Measurements from ENCODE around the gene GIMAP6.
"Not testable (repeated sequence)": the region's sequence is repeated elsewhere in the genome, so short reads cannot be mapped to it uniquely, and the experiment has no call there.

Gene GIMAP6

DNA sequence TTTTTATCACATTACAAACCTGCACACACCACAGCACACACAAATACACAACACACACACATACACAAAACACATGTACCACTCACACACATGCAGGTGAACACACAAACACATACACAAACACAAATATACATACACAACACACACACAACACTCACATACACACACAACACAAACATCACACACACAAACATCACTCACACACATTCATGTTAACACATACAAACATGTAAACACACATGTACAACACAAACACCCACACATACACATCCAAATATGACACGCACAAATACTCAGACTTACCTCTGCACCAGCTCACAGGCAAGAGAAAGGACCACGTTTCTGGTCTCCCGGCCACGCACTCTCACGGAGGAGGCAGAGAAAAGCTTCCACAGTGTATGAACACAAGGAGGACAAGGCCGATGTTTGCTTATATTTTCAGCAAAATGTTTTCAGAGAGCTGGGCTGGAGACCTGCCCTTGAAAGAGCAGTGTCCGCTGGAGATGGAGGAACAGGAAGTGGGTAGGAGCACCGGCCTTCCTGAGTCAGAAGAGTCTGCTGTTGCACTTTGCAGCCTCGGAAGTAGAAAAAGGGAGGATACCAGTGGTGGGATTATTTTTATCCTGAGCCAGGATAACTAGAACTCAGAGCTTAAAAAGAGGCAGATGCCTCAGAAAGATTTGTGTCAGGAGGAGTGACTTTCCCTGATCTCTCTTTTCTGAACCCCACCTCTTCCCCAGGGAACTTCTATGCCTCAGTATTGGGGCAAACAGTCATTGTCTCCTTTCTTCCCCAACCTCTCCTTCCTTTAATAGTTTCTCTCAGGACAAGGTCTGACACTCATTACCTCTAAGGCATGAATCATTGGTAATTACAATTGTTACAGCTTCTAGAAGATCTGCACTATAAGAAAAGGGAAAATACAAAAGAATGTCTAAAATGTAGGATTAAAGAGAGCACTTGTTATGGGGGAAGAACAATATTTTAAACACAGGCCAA lies at the start of gene GIMAP6:
Gene GIMAP6, minus strand, starts transcription at position 520 of the 999 bp plus-strand sequence. CDS start 2,243 bp downstream, outside the sequence.
- DNase-seq (ENCODE audit: low read depth in 3 of 3) = peak in 2 of 3 experiments; percentile 16 to 31

DNA sequence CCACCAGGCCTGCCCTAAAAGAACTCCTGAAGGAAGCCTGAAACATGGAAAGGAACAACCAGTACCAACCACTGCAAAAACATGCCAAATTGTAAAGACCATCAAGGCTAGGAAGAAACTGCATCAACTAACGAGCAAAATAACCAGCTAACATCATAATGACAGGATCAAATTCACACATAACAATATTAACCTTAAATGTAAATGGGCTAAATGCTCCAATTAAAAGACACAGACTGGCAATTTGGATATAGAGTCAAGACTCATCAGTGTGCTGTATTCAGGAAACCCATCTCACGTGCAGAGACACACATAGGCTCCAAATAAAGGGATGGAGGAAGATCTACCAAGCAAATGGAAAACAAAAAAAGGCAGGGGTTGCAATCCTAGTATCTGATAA lies 48.2 kb upstream of the GIMAP6 start:
- not testable (repeated sequence) for DNase-seq (ENCODE audit: low read depth in 3 of 3)

DNA sequence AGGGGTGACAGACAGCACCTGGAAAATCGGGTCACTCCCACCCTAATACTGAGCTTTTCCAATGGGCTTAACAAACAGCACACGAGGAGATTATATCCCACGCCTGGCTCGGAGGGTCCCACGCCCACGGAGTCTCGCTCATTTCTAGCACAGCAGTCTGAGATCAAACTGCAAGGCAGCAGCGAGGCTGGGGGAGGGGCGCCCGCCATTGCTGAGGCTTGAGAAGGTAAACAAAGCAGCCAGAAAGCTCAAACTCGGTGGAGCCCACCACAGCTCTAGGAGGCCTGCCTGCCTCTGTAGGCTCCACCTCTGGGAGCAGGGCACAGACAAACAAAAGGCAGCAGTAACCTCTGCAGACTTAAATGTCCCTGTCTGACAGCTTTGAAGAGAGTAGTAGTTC lies 46.4 kb upstream of the GIMAP6 start:
- peak in 1 of 3 experiments; percentile 50 for DNase-seq (ENCODE audit: low read depth in 3 of 3)

DNA sequence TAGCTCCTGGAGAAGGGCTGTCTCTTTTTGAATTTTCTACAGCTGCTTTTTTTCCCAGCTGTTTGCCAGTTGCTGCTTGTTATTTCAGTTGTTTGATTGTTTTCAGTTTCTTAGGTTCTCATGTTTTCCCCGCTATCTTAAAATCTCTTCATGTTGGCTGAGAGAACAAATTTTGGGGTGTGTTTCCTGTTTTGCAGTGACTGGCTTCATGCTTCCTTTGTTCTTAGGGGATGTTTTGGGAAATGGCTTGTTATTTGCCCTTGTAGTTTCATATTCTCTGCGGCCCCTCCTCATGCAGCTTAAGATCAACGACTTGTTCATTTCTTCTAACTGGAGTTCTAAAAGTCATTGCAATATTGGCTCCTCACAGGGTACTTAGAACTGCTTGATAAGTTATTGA lies 44.7 kb upstream of the GIMAP6 start:
- not testable (repeated sequence) for DNase-seq (ENCODE audit: low read depth in 3 of 3)

DNA sequence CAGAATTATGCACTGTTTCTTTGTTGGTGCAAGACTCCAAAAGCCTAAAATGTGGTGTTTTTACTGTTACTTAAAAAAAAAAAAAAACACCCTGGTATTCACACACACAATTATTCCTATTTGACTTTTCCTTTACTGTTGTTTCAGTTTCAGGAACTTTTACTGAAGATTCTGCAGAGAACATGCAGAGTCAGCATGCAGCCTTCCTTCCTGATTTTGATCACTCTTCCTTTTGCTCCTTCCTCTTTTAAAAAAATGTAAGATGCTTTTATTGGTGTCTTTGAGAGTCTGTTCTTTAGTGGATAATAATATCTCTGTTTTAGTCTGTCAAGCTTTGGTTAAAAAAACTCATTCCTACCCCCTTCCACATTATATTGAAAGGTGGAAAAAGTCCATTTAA lies 44.1 kb upstream of the GIMAP6 start:
- not testable (repeated sequence) for DNase-seq (ENCODE audit: low read depth in 3 of 3)

DNA sequence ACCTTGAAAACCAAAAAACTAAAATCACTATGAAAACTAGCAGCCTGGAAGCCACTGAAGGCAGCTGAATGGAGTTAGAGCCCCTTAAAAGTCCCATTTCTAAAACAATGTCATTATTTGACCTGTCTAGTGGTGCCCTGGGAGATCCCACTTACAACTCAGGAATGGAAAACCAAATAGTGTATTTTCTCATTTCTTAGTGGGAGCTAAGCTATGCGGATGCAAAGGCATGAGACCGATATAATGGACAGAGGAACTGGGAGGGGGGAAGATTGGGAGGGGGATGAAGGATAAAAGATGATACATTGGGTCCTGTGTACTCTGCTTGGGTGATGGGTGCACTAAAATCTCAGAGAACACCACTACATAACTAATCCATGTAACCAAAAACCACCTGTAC lies 43.5 kb upstream of the GIMAP6 start:
- DNase-seq (ENCODE audit: low read depth in 3 of 3) = no peak

DNA sequence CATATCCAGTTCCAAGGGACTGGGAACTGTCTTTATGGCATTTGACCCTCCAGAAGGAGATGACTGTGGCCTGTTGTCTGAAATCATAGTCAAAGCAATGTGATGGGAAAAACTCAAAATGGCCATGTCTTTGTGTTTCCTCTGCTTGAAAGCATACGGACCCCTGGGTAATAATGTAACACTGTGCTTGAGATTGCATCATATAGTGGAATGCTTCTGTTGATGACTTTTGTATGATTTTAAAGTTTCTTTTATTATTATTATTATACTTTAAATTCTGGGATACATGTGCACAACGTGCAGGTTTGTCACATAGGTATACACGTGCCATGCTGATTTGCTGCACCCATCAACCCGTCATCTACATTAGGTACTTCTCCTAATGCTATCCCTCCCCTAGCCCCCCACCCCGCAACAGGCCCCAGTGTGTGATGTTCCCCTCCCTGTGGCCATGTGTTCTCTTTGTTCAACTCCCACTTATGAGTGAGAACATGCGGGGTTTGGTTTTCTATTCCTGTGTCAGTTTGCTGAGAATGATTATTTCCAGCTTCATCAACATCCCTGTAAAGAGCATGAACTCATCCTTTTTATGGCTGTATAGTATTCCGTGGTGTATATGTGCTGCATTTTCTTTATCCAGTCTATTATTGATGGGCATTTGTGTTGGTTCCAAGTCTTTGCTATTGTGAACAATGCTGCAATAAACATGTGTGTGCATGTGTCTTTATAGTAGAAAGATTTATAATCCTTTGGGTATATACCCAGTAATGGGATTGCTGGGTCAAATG lies 39.8 kb upstream of the GIMAP6 start:
- DNase-seq (ENCODE audit: low read depth in 3 of 3) = not testable (repeated sequence)

DNA sequence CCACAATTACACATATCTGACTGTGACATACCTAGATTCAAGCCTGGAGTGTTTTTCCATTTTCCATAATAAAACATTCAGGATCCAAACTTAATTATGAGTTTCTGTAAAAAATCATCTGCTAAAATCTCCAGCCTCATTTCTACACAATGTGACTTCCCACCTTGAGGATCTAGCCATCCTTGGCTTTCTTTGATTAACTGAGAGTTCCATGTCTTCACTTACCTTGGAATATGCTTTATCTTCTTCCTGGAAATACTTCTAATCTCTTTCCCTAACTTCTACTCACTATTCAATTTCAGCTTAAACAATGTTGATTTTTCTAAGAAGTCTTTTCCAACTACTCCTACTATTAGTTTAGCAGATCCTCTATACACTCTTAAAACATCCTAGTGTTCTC lies 36.8 kb upstream of the GIMAP6 start:
- no peak for DNase-seq (ENCODE audit: low read depth in 3 of 3)

DNA sequence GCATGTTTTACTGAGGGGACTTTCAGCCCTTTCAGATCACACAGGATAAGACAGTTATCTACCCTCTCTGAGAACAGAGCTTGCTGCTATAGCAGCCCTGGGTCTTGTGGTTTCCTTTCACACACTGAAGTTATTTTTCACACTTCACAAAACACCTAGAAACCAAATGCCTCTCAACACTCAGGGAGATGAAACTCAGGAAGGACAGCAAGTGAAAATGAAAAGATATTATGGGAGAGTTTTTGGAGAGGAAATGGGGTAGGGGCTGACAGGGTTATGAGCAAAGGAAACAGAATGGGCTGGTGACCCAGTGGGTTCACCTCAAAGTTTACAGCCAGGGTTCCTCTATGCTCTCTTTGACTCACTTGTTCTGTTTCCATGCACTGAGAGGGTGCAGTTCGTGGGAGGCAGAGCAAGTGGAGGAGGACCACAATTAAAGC lies 36.3 kb upstream of the GIMAP6 start:
- peak in 2 of 3 experiments; percentile 57 to 60 for DNase-seq (ENCODE audit: low read depth in 3 of 3)

DNA sequence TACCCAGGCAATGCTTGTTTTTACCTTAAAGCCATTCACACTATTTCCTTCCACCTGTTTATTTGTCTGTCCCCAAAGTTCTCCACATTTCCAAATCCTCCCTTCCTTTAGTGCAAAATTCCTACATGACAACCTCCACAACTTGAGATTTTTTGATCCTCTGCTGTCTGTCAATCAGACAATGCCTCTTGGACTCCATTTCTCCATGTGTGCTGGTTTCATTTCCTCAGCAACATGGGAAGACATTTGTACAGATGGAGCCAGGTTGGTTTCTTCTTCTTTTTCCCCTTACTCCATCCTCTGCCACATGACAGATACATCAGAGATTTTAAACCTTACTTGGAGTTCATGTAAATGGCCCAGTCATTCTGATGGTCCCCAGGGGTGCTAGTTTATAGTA lies 34.2 kb upstream of the GIMAP6 start:
- DNase-seq (ENCODE audit: low read depth in 3 of 3) = no peak

DNA sequence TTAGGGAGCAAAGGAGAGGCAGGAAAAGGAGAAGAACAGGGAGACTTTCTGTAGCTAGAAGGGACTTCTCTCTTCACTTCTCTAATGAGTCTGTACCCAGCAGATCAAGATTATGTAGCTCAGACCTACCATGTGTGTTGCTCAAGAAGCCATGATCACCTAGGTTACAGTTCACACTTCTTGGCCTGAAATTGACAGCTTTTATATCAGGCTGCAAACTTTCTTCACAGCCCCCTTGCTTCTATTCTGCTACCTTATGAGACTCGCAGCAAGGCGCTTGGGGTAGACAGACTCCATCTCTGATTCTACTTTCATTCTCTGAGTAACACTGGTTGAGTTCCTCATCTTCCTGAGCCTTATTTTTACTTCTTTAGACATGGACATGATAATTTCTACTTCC lies 33.7 kb upstream of the GIMAP6 start:
- no peak for DNase-seq (ENCODE audit: low read depth in 3 of 3)

DNA sequence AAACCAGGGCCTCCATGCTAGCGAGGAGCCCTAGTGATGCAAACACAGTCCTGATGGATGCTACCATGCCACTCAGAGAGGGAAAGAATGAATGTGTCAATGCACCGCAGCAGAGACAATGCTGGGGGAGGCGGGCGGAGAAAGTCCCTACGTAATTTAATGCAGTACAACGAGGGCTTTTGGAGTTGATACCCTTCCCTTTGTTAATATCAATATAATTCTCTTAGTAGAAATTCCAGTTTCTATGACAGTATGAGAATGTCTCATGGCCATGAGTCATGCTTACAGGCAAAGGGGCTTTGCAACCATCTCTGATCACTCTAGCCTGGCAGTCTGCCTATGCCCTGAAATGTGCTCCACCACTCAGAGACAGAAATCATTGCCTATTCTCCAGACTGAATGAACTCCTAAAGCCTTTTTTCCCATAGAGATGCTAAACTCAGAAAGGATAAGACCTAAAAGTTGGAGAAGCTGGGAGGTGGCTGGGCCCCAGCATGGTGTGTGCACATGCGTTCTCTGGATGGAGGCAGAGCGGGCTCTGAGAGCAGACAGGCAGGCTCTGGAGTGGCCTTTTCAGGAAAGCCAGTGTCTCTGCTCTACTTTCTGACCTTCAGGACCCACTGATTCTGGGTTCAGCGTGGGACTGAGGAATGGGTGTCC lies 33.0 kb upstream of the GIMAP6 start:
- peak in 2 of 3 experiments; percentile 36 to 66 for DNase-seq (ENCODE audit: low read depth in 3 of 3)

DNA sequence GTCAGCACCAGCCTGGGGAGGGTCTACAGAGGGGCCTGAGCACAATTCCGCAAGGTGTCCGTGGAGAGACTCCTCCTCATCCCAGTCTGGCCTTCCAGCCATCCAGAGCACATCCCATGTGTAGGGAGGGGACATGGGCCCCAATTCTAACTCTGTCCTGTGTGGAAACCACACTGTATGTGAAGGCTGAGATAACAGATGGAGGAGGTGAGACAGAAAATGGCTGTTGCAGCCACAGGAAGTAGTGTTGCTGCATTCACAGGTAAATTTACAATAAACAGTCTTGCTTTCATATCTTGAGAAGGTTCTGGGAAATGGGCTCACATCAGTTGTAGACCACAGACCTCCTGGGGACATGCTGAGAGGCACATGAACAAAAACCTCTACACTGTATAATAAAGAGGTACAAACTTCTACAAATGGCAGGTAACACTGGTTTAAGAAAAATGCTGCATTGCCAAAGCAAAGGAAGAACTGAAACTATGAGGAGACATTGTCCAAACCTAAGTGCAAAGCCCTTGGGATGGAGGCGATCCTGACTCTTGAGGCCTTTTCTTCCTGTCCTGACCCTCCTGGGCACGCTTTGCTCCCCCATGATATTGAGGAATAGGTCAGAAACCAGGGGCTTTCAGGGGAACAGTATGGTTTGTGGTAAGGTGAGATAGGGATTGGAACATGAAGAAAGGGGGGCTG lies 31.8 kb upstream of the GIMAP6 start:
- no peak for DNase-seq (ENCODE audit: low read depth in 3 of 3)

DNA sequence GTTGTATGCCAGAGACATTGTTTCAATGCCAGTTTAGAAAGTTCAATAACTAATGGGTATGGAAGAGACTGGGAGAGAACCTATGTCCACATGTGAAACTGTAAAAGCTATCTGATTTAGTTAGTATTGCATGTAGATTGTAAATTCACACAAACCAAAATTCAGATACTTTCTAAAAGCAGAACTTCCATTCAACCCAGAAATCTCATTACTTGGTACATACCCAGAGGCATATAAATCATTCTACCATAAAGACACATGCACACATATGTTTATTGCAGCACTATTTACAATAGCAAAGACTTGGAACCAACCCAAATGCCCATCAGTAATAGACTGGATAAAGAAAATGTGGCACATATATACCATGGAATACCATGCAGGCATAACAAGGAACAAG lies 30.6 kb upstream of the GIMAP6 start:
- not testable (repeated sequence) for DNase-seq (ENCODE audit: low read depth in 3 of 3)

DNA sequence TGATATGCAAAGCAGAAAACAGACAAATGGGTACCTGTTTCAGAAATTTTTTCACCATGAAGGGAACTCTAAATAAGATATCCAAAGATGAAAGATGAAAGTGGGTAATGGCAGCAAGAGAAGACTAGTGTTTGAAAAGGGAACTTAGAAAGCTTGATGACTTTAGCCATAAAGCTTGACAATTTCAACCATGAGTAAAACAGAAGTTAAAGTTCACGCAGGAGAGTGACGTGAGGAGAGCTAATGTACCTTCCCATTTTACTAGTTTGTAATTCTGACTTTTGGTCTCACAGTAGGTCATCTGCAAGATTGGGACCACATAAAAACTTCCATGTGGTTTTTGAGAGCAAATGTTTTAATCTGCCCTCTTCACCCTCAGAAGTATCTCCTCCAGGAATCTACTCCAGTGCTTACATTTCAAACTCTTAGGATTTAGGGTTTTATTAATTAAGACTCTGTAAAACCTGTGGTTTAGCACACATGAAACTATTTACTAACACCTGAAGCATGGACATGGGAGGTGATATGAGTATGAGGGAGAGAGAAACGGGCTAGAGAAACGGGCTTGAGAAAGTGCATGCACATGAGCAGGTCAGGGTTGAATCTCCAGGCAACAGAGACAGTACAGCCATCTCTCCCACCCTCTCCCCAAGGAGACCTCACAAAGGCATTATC lies 28.9 kb upstream of the GIMAP6 start:
- DNase-seq (ENCODE audit: low read depth in 3 of 3) = no peak

DNA sequence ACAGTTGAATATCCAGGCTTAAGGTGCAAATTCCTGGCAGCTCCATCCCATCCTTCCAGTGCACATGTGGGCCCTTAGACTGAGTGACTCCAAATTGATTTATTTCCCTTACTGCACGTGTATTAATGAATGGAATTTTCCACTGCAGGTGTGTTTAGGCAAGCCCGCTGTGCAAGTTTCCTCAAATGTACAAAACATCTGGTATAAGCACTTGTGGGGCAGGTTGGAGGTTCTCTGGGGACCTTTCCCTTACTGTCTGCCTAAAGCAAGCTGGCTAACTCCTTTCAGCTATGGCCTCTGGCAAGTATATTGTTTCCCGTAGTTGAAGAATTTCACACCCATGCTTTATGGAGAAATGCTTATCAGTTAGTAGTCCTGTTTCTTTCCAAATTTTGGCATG lies 25.3 kb upstream of the GIMAP6 start:
- DNase-seq (ENCODE audit: low read depth in 3 of 3) = no peak

DNA sequence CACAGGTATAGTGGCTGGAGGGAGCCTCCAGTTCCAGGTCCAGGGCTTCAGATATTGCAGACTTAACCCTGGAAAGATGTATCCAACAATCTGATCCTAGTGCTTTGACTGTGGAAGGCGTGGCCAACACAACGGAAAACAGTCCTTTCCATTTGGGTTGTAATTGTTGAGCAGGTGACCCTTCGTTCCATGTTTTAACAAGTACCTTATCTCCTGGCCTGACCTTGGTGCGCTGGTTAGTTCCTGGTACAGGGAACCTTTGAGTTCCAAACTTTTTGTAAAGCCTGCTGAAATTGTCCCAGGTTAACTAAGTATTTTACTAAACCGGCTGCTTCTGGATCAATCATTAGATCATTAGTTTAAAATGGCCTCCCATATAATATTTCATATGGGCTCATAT lies 23.9 kb upstream of the GIMAP6 start:
- no peak for DNase-seq (ENCODE audit: low read depth in 3 of 3)

DNA sequence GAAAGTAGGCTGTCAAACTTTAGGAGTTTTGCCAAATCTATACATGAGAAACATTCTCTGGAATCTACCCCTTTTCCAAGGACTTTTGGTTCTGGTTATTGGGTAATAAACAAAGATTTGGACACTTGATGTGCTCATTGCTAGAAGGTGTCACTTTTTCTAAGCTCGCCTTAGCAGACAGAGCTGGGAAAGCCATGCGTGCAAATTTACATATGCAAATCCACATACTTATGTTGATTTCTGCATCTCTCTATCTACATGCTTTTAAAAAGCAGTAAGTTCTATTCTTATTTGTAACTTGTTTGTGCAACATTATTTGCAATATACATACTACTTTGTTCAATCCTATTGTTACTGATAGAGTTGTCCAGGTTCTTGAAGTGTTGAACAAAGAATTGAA lies 22.5 kb upstream of the GIMAP6 start:
- DNase-seq (ENCODE audit: low read depth in 3 of 3) = no peak

DNA sequence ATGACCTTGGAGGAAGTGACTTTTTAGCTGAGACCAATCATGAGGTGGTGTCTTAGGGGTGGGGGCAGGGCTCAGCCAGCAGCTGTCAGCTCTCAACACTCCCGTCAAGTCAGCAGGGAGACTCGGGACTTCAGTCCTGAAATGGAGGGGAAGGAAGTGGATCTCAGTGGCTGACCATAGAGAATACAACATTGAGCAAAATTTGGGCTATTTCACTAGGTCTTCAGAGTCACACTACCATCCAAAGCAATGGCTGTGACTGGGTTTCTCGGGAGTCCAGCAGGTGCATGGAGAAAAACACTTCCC lies 16.8 kb upstream of the GIMAP6 start:
- no peak for DNase-seq (ENCODE audit: low read depth in 3 of 3)

DNA sequence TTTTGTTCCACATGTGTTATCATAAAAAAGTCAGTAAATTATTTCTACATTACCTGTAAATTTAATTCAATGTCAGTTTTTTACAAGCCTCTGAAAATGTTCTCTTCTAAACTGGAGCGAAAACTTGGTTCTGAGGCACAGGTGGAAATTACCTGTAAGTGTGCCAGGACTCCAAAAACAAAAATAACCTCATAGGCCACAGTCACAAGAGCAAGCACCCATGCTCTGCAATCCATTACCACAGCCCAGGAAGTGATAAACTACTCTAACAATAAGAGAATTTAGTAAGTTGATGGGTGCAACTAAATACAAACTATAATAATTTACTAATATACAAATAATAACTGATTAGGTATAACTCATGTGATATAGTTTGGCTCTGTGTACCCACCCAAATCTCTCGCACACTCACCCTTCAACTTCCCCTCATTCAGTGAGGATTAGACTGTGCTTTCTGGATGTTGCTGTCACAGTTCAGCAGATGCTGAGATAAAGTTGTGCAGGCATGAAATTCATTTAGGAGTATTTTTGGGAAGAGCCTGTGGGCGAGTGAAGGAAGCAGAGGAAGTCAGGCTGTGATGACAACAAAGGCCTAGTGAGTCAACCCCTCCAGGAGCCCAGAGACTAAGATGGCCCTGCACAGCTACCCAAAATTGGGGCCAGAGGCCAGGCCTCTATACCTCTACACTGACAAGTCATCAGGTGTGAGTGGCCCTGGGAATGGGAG lies 16.3 kb upstream of the GIMAP6 start:
- DNase-seq (ENCODE audit: low read depth in 3 of 3) = no peak

Measured in stimulated activated CD4-positive, alpha-beta T cell treated with anti-CD3 and anti-CD28 coated beads, TNF-alpha, amount 100 ng/mL, for 24 hours (primary cell).